Measurements from ENCODE around the gene PHRF1.

The PHRF1 gene

DNA sequence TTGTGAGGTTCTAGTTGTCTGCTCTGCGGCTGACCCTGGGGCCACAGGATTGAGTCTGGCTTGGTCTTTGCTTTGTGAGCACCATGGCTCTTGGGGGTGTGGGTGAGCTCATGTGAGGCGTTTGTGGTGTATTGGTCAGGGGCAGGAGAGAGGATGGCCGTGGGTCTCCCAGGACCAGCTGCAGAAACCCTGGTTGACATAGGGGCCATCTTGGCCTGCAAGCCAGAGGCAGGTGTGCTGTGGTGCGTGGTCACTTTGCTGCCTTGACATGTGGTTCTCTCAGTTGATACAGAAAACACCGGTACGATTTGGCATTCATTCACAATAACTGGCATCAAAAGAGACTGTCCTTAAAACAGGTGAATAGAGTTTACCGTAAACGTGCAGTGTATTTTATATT lies 11.3 kb downstream of the PHRF1 start:
- no peak for TF ChIP-seq CTCF (IDR thresholded peaks at IDR 0.05; ENCODE audit: low read length)
- H3F3A ChIP-seq (ENCODE audit: insufficient read depth, low read length) = no peaks in the 10 kb centered on the region
- no peak overlapping the region for H3K27ac ChIP-seq (ENCODE audit: low read length)
- no peak overlapping the region for H2AFZ ChIP-seq (ENCODE audit: low read length)
- H3K4me2 ChIP-seq (ENCODE audit: low read depth, low read length) = no peak overlapping the region
- H3K4me3 ChIP-seq (ENCODE audit: low read length) = no peak overlapping the region
- H3K9me2 ChIP-seq (replicated peaks; ENCODE audit: insufficient read depth, low read length) = no peaks in the 10 kb centered on the region
- H3K9me3 ChIP-seq (replicated peaks; ENCODE audit: insufficient read depth, low read length) = no peaks in the 10 kb centered on the region
- no peaks in the 10 kb centered on the region for H3K27me3 ChIP-seq (replicated peaks; ENCODE audit: insufficient read depth, low read length)
- no peaks in the 10 kb centered on the region for H3K4me1 ChIP-seq (ENCODE audit: low read length)
- no peak for DNase-seq
- H4K20me1 ChIP-seq (ENCODE audit: insufficient read depth, low read length) = 0 out of 2 replicates have a peak, but pooled peaks cover 7% of the 10 kb centered on the region
- peaks cover 20% of the 10 kb centered on the region for H3K36me3 ChIP-seq (replicated peaks; ENCODE audit: insufficient read depth, low read length)
- H3K79me2 ChIP-seq (ENCODE audit: low read length) = peaks cover 72% of the 10 kb centered on the region
- no peak overlapping the region for H3K9ac ChIP-seq (ENCODE audit: low read length)

DNA sequence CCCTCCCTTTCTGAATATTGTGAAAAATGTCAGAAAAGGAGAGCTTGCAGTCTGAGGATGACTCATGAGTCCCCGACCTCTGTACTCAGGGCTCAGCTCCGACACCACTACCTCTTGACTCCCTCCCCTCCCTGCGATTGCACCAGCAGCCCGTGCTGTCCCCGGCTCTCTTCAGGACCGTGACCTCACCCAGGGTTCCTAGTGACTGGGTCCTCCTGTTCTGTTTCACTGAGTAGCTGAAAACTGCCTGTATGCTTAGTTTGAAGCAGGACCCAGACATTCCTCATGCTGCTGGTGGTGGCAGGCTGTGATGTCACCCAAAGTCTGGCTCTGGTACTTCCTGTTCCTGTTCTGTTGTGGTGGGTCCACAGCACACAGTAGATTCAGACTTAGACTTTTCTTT lies 11.7 kb downstream of the PHRF1 start:
- TF ChIP-seq EZH2 (optimal IDR thresholded peaks at IDR 0.05; ENCODE audit: low read depth, low read length) = no peak
- TF ChIP-seq EZH2phosphoT487 (IDR thresholded peaks at IDR 0.05; ENCODE audit: low read length) = no peak
- no peak overlapping the region for H3K4me3 ChIP-seq (ENCODE audit: low read length)
- H2AFZ ChIP-seq (ENCODE audit: low read length) = no peak overlapping the region
- no peak overlapping the region for H3K9ac ChIP-seq (ENCODE audit: low read length)
- H3F3A ChIP-seq (ENCODE audit: insufficient read depth, low read length) = no peaks in the 10 kb centered on the region
- no peak overlapping the region for H3K4me2 ChIP-seq (ENCODE audit: low read depth, low read length)
- H3K27me3 ChIP-seq (replicated peaks; ENCODE audit: insufficient read depth, low read length) = no peaks in the 10 kb centered on the region
- no peaks in the 10 kb centered on the region for H3K9me2 ChIP-seq (replicated peaks; ENCODE audit: insufficient read depth, low read length)
- no peak for DNase-seq
- H3K36me3 ChIP-seq (replicated peaks; ENCODE audit: insufficient read depth, low read length) = peaks cover 21% of the 10 kb centered on the region
- no peaks in the 10 kb centered on the region for H3K4me1 ChIP-seq (ENCODE audit: low read length)
- H4K20me1 ChIP-seq (ENCODE audit: insufficient read depth, low read length) = 0 out of 2 replicates have a peak, but pooled peaks cover 7% of the 10 kb centered on the region
- no peak overlapping the region for H3K27ac ChIP-seq (ENCODE audit: low read length)
- peaks cover 72% of the 10 kb centered on the region for H3K79me2 ChIP-seq (ENCODE audit: low read length)
- H3K9me3 ChIP-seq (replicated peaks; ENCODE audit: insufficient read depth, low read length) = no peaks in the 10 kb centered on the region

GRCh38 chr11:589798-590197 lies 13.5 kb downstream of the PHRF1 start:
- TF ChIP-seq EZH2phosphoT487 (IDR thresholded peaks at IDR 0.05; ENCODE audit: low read length) = no peak
- DNase-seq = no peak
- no peak overlapping the region for H2AFZ ChIP-seq (ENCODE audit: low read length)
- no peaks in the 10 kb centered on the region for H3K27me3 ChIP-seq (replicated peaks; ENCODE audit: insufficient read depth, low read length)
- H3K9me3 ChIP-seq (replicated peaks; ENCODE audit: insufficient read depth, low read length) = no peaks in the 10 kb centered on the region
- H4K20me1 ChIP-seq (ENCODE audit: insufficient read depth, low read length) = 0 out of 2 replicates have a peak, but pooled peaks cover 3% of the 10 kb centered on the region
- no peak overlapping the region for H3K27ac ChIP-seq (ENCODE audit: low read length)
- no peaks in the 10 kb centered on the region for H3K9me2 ChIP-seq (replicated peaks; ENCODE audit: insufficient read depth, low read length)
- peaks cover 21% of the 10 kb centered on the region for H3K36me3 ChIP-seq (replicated peaks; ENCODE audit: insufficient read depth, low read length)
- no peak overlapping the region for H3K4me3 ChIP-seq (ENCODE audit: low read length)
- H3K4me2 ChIP-seq (ENCODE audit: low read depth, low read length) = no peak overlapping the region
- H3K79me2 ChIP-seq (ENCODE audit: low read length) = peaks cover 71% of the 10 kb centered on the region
- no peaks in the 10 kb centered on the region for H3K4me1 ChIP-seq (ENCODE audit: low read length)
- no peak overlapping the region for H3K9ac ChIP-seq (ENCODE audit: low read length)
- H3F3A ChIP-seq (ENCODE audit: insufficient read depth, low read length) = no peaks in the 10 kb centered on the region

DNA sequence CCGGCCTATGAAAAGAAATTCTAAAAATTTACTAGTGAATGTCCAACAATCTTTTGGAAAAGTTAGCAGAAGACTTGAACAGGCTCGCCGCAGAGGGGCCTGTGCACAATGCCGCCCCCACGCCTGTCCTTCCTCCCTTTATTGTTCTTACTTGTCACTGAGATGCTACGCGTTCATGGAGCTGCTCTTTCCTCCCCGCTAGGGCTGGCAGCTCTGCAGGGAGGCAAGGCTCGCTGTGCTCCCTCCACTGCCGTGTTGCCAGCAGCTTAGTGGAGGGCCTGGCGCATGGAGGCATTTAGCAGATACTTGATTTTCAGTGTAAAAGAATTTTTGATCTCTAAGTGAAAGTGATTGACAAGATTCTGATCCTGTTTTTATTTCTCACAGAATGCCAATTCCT lies 14.7 kb downstream of the PHRF1 start:
- H3K79me2 ChIP-seq (ENCODE audit: low read length) = peaks cover 81% of the 10 kb centered on the region
- no peaks in the 10 kb centered on the region for H3K9me2 ChIP-seq (replicated peaks; ENCODE audit: insufficient read depth, low read length)

More for the DNA sequence above, 14.7 kb downstream of the PHRF1 start:
- no peaks in the 10 kb centered on the region for H3F3A ChIP-seq (ENCODE audit: insufficient read depth, low read length)
- H3K4me2 ChIP-seq (ENCODE audit: low read depth, low read length) = no peak overlapping the region
- H2AFZ ChIP-seq (ENCODE audit: low read length) = no peak overlapping the region
- H3K27me3 ChIP-seq (replicated peaks; ENCODE audit: insufficient read depth, low read length) = no peaks in the 10 kb centered on the region
- no peak overlapping the region for H3K4me3 ChIP-seq (ENCODE audit: low read length)
- no peaks in the 10 kb centered on the region for H3K4me1 ChIP-seq (ENCODE audit: low read length)
- 0 out of 2 replicates have a peak, but pooled peaks cover 3% of the 10 kb centered on the region for H4K20me1 ChIP-seq (ENCODE audit: insufficient read depth, low read length)
- H3K9ac ChIP-seq (ENCODE audit: low read length) = no peak overlapping the region
- no peak overlapping the region for H3K27ac ChIP-seq (ENCODE audit: low read length)
- peaks cover 21% of the 10 kb centered on the region for H3K36me3 ChIP-seq (replicated peaks; ENCODE audit: insufficient read depth, low read length)
- DNase-seq = no peak
- no peaks in the 10 kb centered on the region for H3K9me3 ChIP-seq (replicated peaks; ENCODE audit: insufficient read depth, low read length)
- TF ChIP-seq CTCF (IDR thresholded peaks at IDR 0.05; ENCODE audit: low read length) = no peak
- no peak for TF ChIP-seq EZH2 (optimal IDR thresholded peaks at IDR 0.05; ENCODE audit: low read depth, low read length)
- TF ChIP-seq EZH2phosphoT487 (IDR thresholded peaks at IDR 0.05; ENCODE audit: low read length) = no peak
